A549 (cell line): Measurements from ENCODE around the gene PTRHD1. TPM values are rescaled to one million over a fixed set of nuclear protein-coding genes. Genes with fewer than 3 reads are reported as not detected.

ENCODE experiments used
- ATAC-seq, 2 experiments: fragments of 200-7000 bp in 1 of 2; fragments of >200 bp in 1 of 2; cut with Nextera tagmentation in 1 of 2; cut with Tn5 transposase in 1 of 2; 3 replicates each; pipeline versions ENCODE4 v1.8.0 to v1.9.1; 2018 to 2020; ENCODE audit warnings: mild to moderate bottlenecking in 1 of 2, moderate library complexity in 1 of 2
- CTCF ChIA-PET: fragments of 300-600 bp; sonication (Branson Sonifier 250); formaldehyde crosslinking; extraction: SDS; loops from one replicate; lab custom pipeline; 2021; ENCODE audit warnings: antibody characterized with exemption, inconsistent platforms; lab: Yijun Ruan, JAX
- POLR2A ChIA-PET: fragments of 350-600 bp; formaldehyde crosslinking; extraction: SDS; loops from one replicate; lab custom pipeline; 2021; ENCODE audit warnings: antibody characterized with exemption, inconsistent platforms; lab: Yijun Ruan, JAX
- DNase-seq, 2 experiments: peaks; one replicate each; pipeline versions ENCODE4 v3.0.0 to v3.0.0-alpha.2; 2011 to 2016; ENCODE audit warnings: low read depth in 1 of 2, low spot score in 1 of 2
- FAIRE-seq: peaks from 2 replicates; lab custom pipeline; 2011; peaks lifted over from hg19 to GRCh38; lab: Jason Lieb, UNC
- H3K27ac ChIP-seq, 2 experiments: fragments of >200 bp; sonication (Bioruptor Twin); formaldehyde crosslinking; 3 replicates each; pipeline ENCODE4 v1.5.1; 2016 to 2017
- H3K4me1 ChIP-seq: fragments of >200 bp; sonication (Bioruptor Twin); formaldehyde crosslinking; 3 replicates; pipeline ENCODE4 v1.6.1; 2016
- H3K4me2 ChIP-seq: fragments of >200 bp; sonication (Bioruptor Twin); formaldehyde crosslinking; 3 replicates; pipeline ENCODE4 v1.6.1; 2016
- H3K4me3 ChIP-seq: fragments of >200 bp; sonication (Bioruptor Twin); formaldehyde crosslinking; 3 replicates; pipeline ENCODE4 v1.5.1; 2016
- H3K9me3 ChIP-seq: fragments of >200 bp; sonication (Bioruptor Twin); formaldehyde crosslinking; 3 replicates; pipeline ENCODE4 v1.6.1; 2016
- CBX2 ChIP-seq: fragments of 200-600 bp; sonication (generic); IDR thresholded peaks from 2 replicates; pipeline ENCODE4 v1.6.1; 2016; ENCODE audit warnings: low read depth, mild to moderate bottlenecking, borderline replicate concordance
- CEBPB ChIP-seq, 2 experiments: fragments of >200 bp in 1 of 2; sonication (Bioruptor Twin) in 1 of 2; formaldehyde crosslinking in 1 of 2; IDR thresholded peaks; 2 replicates each; pipeline ENCODE4 v1.6.1; 2012 to 2016
- CHD2 ChIP-seq: fragments of 150-350 bp; IDR thresholded peaks from 2 replicates; pipeline ENCODE4 v1.6.1; 2014; ENCODE audit warnings: low read length; ENCODE audit not compliant: partially characterized antibody
- CHD4 ChIP-seq: fragments of 200-600 bp; sonication (generic); IDR thresholded peaks from 2 replicates; pipeline ENCODE4 v1.6.1; 2016; ENCODE audit warnings: antibody characterized with exemption, mild to moderate bottlenecking, borderline replicate concordance
- EHF ChIP-seq: fragments of 250-450 bp; sonication (Bioruptor Pico); IDR thresholded peaks from 2 replicates; pipeline ENCODE4 v1.5.0; 2020; ENCODE audit warnings: mild to moderate bottlenecking
- EP300 ChIP-seq, 2 experiments: fragments of >200 bp; sonication (Bioruptor Twin); formaldehyde crosslinking; IDR thresholded peaks; 2 replicates in 1 of 2; 3 replicates in 1 of 2; pipeline ENCODE4 v1.6.1; 2016 to 2017
- GATA3 ChIP-seq: IDR thresholded peaks from 2 replicates; pipeline ENCODE4 v1.6.1; 2012; ENCODE audit warnings: borderline replicate concordance
- HDAC2 ChIP-seq: fragments of 200-600 bp; sonication (generic); IDR thresholded peaks from 2 replicates; pipeline ENCODE4 v1.6.1; 2016
- HOXA7 ChIP-seq: fragments of 250-450 bp; sonication (Bioruptor Pico); IDR thresholded peaks from 2 replicates; pipeline ENCODE4 v1.5.0; 2020; ENCODE audit warnings: mild to moderate bottlenecking, moderate library complexity
- HOXB13 ChIP-seq: fragments of 250-450 bp; sonication (Bioruptor Pico); IDR thresholded peaks from 2 replicates; pipeline ENCODE4 v1.5.0; 2020; ENCODE audit warnings: low read depth, mild to moderate bottlenecking, moderate library complexity
- JUN ChIP-seq, 2 experiments: fragments of >200 bp; sonication (Bioruptor Twin); formaldehyde crosslinking; IDR thresholded peaks; 2 replicates in 1 of 2; 3 replicates in 1 of 2; pipeline ENCODE4 v1.6.1; 2016 to 2017
- JUNB ChIP-seq: fragments of >200 bp; sonication (Bioruptor Twin); formaldehyde crosslinking; IDR thresholded peaks from 2 replicates; pipeline ENCODE4 v1.6.1; 2016
- KDM1A ChIP-seq: fragments of 200-600 bp; sonication (generic); IDR thresholded peaks from 2 replicates; pipeline ENCODE4 v1.6.1; 2016; ENCODE audit warnings: low read depth, mild to moderate bottlenecking
- MAFK ChIP-seq: fragments of 450-650 bp; IDR thresholded peaks from 2 replicates; pipeline ENCODE4 v1.6.1; 2014; ENCODE audit not compliant: partially characterized antibody
- MAZ ChIP-seq: fragments of 150-350 bp; IDR thresholded peaks from 2 replicates; pipeline ENCODE4 v1.6.1; 2014; ENCODE audit warnings: antibody characterized with exemption, low read depth, low read length, borderline replicate concordance
- NFE2L2 ChIP-seq: fragments of 150-350 bp; conservative IDR thresholded peaks from 2 replicates; pipeline ENCODE4 v1.6.1; 2014; ENCODE audit warnings: low read length
- NPAS2 ChIP-seq: fragments of 250-450 bp; sonication (Bioruptor Pico); IDR thresholded peaks from 2 replicates; pipeline ENCODE4 v1.8.0; 2022; ENCODE audit warnings: mild to moderate bottlenecking, moderate library complexity, borderline replicate concordance
- POLR2AphosphoS2 ChIP-seq: conservative IDR thresholded peaks from 2 replicates; pipeline ENCODE4 v1.6.1; 2012; ENCODE audit warnings: low read length, improper control_type of control experiment, inconsistent platforms
- RAD21 ChIP-seq, 2 experiments: fragments of >200 bp in 1 of 2; sonication (Bioruptor Twin) in 1 of 2; formaldehyde crosslinking in 1 of 2; IDR thresholded peaks in 1 of 2; conservative IDR thresholded peaks in 1 of 2; 2 replicates in 1 of 2; 3 replicates in 1 of 2; pipeline ENCODE4 v1.6.1; 2012 to 2018; ENCODE audit warnings: inconsistent platforms in 1 of 2
- RARB ChIP-seq: fragments of 250-450 bp; sonication (Bioruptor Pico); IDR thresholded peaks from 2 replicates; pipeline ENCODE4 v1.8.0; 2021; ENCODE audit warnings: mild to moderate bottlenecking, moderate library complexity
- RFX5 ChIP-seq: fragments of 450-650 bp; IDR thresholded peaks from 2 replicates; pipeline ENCODE4 v1.7.1; 2014; ENCODE audit warnings: antibody characterized with exemption, mild to moderate bottlenecking, moderate library complexity
- RNF2 ChIP-seq: fragments of 200-600 bp; sonication (generic); IDR thresholded peaks from 2 replicates; pipeline ENCODE4 v1.6.1; 2016; ENCODE audit warnings: low read depth, mild to moderate bottlenecking, antibody characterized with exemption, moderate library complexity, borderline replicate concordance
- SMC3 ChIP-seq: fragments of >200 bp; sonication (Bioruptor Twin); formaldehyde crosslinking; IDR thresholded peaks from 3 replicates; pipeline ENCODE4 v1.6.1; 2018; ENCODE audit warnings: inconsistent platforms
- SREBF2 ChIP-seq: fragments of 450-650 bp; IDR thresholded peaks from 2 replicates; pipeline ENCODE4 v1.6.1; 2014; ENCODE audit warnings: mild to moderate bottlenecking, moderate library complexity
- ZFP36 ChIP-seq: fragments of 450-650 bp; IDR thresholded peaks from 2 replicates; pipeline ENCODE4 v1.6.1; 2014; ENCODE audit warnings: borderline replicate concordance; ENCODE audit not compliant: partially characterized antibody
- whole genome bisulfite sequencing: methylation state at CpG from one replicate; pipeline ENCODE4 v1.1.6; 2017; ENCODE audit errors: missing lambda C conversion rate; 5-methylcytosine and 5-hydroxymethylcytosine counted together
- polyA plus RNA-seq, 4 experiments: library from polyadenylated mRNA; depleted of rRNA in 3 of 4; stranded (reverse); fragments of >200 nt; fragmentation: RNase III in 1 of 4; extraction: RNeasy Plus Mini Kit Qiagen cat#74134 plus additional on column Dnase treatment in 1 of 4; gene quantifications; 2 replicates in 3 of 4; 3 replicates in 1 of 4; pipeline ENCODE4 v1.2.3, GENCODE V29; 2011 to 2017
- TF ChIP-seq, protein P1 (sequence below): fragments of 450-650 bp; IDR thresholded peaks from 2 replicates; pipeline ENCODE4 v1.6.1; 2014; ENCODE audit warnings: antibody characterized with exemption
- TF ChIP-seq, protein P2 (sequence below): IDR thresholded peaks from 2 replicates; pipeline ENCODE4 v1.6.1; 2012
- TF ChIP-seq, protein P3 (sequence below): fragments of >200 bp; sonication (Bioruptor Twin); formaldehyde crosslinking; IDR thresholded peaks from 3 replicates; pipeline ENCODE4 v1.5.1; 2016
- TF ChIP-seq, protein P4 (sequence below): fragments of 150-350 bp; IDR thresholded peaks from 2 replicates; pipeline ENCODE4 v1.6.1; 2014; ENCODE audit warnings: low read depth, mild to moderate bottlenecking, low read length
- TF ChIP-seq, protein P5 (sequence below): IDR thresholded peaks from 2 replicates; pipeline ENCODE4 v1.6.1; 2012

Gene PTRHD1
- polyA plus RNA-seq, 2 of the 4 experiments (the other 2 are of a cell fraction), result 44.9 to 86.6 TPM

DNA sequence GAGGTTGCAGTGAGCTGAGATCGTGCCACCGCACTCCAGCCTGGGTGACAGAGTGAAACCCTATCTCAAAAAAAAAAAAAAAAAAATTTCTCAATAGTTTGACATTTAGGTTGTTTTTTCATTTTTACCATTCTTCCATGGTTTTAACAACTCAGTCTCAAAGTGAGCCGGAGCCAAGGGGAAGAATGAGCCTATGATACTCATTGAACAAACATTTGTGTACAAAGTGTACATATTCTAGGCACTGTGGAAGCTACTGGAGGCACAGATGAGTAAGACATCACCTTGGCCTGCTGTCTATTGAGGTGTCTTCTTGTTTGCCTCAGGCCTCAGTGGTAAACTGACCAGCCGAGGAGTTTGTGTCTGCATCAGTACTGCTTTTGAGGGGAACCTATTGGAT is 22.0 kb upstream of the PTRHD1 start:
- WGBS, result 84% methylated on average over 4 of the region's 4 CpGs
- ChIA-PET CTCF (interaction anchor here (1.0 to 3.2 kb wide), 4 partner anchors 12 to 405 kb away, joined by 4 to 22 read pairs (median 9); partner anchors contain the start of genes CENPO and PTRHD1), POLR2A (no interaction called here)
- no peak for DNase-seq
- no peak for FAIRE-seq
- TF ChIP-seq, protein P1, sequence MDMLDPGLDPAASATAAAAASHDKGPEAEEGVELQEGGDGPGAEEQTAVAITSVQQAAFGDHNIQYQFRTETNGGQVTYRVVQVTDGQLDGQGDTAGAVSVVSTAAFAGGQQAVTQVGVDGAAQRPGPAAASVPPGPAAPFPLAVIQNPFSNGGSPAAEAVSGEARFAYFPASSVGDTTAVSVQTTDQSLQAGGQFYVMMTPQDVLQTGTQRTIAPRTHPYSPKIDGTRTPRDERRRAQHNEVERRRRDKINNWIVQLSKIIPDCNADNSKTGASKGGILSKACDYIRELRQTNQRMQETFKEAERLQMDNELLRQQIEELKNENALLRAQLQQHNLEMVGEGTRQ, result no peak
- TF ChIP-seq JUNB (no peak), HOXB13 (CRISPR knock-in tag) (no peak), NPAS2 (CRISPR knock-in tag) (no peak), EP300 (IDR thresholded peaks at IDR 0.05) (no peak), HDAC2 (no peak), RAD21 (conservative IDR thresholded peaks at IDR 0.05 in 1 of 2, IDR thresholded peaks at IDR 0.05 in 1 of 2) (no peak), SMC3 (no peak), SREBF2 (no peak), CBX2 (no peak), KDM1A (no peak), RNF2 (no peak), GATA3 (no peak), POLR2AphosphoS2 (no peak)
- TF ChIP-seq, protein P2, sequence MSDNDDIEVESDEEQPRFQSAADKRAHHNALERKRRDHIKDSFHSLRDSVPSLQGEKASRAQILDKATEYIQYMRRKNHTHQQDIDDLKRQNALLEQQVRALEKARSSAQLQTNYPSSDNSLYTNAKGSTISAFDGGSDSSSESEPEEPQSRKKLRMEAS, result no peak
- Histone ChIP-seq H3K4me1 (peaks cover 12% of the 10 kb centered on the region), H3K4me3 (no peak overlapping the region), H3K27ac (no peak overlapping the region), H3K9me3 (no peaks in the 10 kb centered on the region), H3K4me2 (no peak overlapping the region)
- ATAC-seq, result no peak

DNA sequence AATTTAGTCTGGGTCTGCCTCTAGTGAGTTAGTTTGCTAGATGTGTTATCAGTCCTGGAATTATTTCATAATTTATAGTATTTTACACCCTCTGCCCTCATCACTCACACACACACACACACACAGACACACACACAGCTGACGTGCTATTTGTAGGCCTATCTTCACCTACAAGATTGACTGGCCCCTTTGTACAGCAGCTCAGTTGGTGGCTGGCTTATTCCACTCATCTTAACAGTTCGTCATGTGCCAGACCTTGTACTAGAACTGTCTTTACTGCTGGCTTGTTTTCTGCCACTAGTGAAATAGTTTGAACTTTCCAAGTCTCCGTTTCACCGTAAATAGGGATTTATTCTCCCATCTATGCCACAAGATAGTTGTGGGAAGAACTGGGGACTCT is 21.3 kb upstream of the PTRHD1 start:
- no peak for DNase-seq
- TF ChIP-seq MAZ (no peak), RARB (CRISPR knock-in tag) (no peak), EHF (CRISPR knock-in tag) (no peak), NFE2L2 (no peak), RFX5 (no peak), CHD2 (no peak), JUNB (no peak), HOXA7 (no peak)
- TF ChIP-seq, protein P2, result no peak
- TF ChIP-seq, all 56 proteins: peak for 0
- H3K4me1 ChIP-seq, result peaks cover 18% of the 10 kb centered on the region
- POLR2A ChIA-PET, result no interaction called here
- H3K9me3 ChIP-seq, result no peaks in the 10 kb centered on the region
- H3K27ac ChIP-seq, result no peak overlapping the region
- ATAC-seq, result no peak
- H3K4me3 ChIP-seq, result no peak overlapping the region
- no peak for FAIRE-seq
- 95% methylated on average over 4 of the region's 4 CpGs for WGBS
- no peak overlapping the region for H3K4me2 ChIP-seq
- CTCF ChIA-PET, result interaction anchor here (0.6 to 3.2 kb wide), 4 partner anchors 10 to 405 kb away, joined by 4 to 22 read pairs (median 9); partner anchors contain the start of genes CENPO and PTRHD1

DNA sequence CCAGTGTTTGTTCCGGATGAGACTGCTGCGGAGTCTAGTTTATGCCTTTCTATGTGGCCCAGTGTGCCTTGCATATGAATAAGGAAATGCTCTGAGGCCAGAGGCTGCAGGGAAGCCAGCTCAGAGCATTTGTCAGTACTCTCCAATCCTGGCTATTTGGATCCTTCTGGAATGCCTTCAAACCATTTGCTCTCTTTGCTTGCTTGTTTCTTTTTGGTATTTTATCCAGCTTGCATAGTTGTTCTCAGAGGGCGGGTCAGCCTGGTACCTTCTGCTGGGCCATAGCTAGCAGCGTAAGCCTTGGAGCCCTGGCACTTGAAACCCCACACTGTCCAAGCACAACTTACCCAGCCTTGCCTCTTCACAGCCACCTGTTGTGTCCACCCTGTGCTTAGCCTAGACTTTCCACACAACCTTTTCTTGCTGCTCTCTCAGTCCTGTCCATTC is 20.5 kb upstream of the PTRHD1 start:
- FAIRE-seq (no peak), ATAC-seq (peak; percentile 34 to 64; a peak in 4 of 6 replicates), DNase-seq (no peak)
- H3K4me3 ChIP-seq, result no peak overlapping the region
- ChIA-PET CTCF (interaction anchor here (0.9 to 3.2 kb wide), 4 partner anchors 13 to 403 kb away, joined by 4 to 33 read pairs (median 16); partner anchors contain the start of genes CENPO and PTRHD1), POLR2A (interaction anchor here (1.8 kb wide), 1 partner anchor 21 kb away, joined by 6 read pairs; the partner anchor contains the start of genes CENPO and PTRHD1)
- peaks cover 22% of the 10 kb centered on the region for H3K4me1 ChIP-seq
- 95% methylated on average over 4 of the region's 4 CpGs for WGBS
- no peak overlapping the region for H3K27ac ChIP-seq
- H3K9me3 ChIP-seq, result no peaks in the 10 kb centered on the region
- H3K4me2 ChIP-seq, result no peak overlapping the region
- TF ChIP-seq, protein P1, result no peak
- TF ChIP-seq SREBF2 (no peak), CEBPB (IDR thresholded peaks at IDR 0.05) (no peak), ZFP36 (no peak), JUN (IDR thresholded peaks at IDR 0.05) (no peak), CHD4 (no peak), MAFK (no peak)
- TF ChIP-seq, protein P3, sequence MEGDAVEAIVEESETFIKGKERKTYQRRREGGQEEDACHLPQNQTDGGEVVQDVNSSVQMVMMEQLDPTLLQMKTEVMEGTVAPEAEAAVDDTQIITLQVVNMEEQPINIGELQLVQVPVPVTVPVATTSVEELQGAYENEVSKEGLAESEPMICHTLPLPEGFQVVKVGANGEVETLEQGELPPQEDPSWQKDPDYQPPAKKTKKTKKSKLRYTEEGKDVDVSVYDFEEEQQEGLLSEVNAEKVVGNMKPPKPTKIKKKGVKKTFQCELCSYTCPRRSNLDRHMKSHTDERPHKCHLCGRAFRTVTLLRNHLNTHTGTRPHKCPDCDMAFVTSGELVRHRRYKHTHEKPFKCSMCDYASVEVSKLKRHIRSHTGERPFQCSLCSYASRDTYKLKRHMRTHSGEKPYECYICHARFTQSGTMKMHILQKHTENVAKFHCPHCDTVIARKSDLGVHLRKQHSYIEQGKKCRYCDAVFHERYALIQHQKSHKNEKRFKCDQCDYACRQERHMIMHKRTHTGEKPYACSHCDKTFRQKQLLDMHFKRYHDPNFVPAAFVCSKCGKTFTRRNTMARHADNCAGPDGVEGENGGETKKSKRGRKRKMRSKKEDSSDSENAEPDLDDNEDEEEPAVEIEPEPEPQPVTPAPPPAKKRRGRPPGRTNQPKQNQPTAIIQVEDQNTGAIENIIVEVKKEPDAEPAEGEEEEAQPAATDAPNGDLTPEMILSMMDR, result no peak
- TF ChIP-seq, protein P4, sequence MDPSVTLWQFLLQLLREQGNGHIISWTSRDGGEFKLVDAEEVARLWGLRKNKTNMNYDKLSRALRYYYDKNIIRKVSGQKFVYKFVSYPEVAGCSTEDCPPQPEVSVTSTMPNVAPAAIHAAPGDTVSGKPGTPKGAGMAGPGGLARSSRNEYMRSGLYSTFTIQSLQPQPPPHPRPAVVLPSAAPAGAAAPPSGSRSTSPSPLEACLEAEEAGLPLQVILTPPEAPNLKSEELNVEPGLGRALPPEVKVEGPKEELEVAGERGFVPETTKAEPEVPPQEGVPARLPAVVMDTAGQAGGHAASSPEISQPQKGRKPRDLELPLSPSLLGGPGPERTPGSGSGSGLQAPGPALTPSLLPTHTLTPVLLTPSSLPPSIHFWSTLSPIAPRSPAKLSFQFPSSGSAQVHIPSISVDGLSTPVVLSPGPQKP, result no peak
- TF ChIP-seq, protein P5, sequence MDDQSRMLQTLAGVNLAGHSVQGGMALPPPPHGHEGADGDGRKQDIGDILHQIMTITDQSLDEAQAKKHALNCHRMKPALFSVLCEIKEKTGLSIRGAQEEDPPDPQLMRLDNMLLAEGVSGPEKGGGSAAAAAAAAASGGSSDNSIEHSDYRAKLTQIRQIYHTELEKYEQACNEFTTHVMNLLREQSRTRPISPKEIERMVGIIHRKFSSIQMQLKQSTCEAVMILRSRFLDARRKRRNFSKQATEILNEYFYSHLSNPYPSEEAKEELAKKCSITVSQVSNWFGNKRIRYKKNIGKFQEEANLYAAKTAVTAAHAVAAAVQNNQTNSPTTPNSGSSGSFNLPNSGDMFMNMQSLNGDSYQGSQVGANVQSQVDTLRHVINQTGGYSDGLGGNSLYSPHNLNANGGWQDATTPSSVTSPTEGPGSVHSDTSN, result no peak
